HG02840 (cell line): ENCODE measurements around the gene TRIM62.

ENCODE experiments used
- ATAC-seq: cut with Tn5 transposase; IDR thresholded peaks from one replicate; pipeline ENCODE4 v1.9.1; 2021; ENCODE audit warnings: mild to moderate bottlenecking, moderate library complexity, moderate number of reproducible peaks; ENCODE audit not compliant: unreplicated experiment, low FRiP score

Gene TRIM62

DNA sequence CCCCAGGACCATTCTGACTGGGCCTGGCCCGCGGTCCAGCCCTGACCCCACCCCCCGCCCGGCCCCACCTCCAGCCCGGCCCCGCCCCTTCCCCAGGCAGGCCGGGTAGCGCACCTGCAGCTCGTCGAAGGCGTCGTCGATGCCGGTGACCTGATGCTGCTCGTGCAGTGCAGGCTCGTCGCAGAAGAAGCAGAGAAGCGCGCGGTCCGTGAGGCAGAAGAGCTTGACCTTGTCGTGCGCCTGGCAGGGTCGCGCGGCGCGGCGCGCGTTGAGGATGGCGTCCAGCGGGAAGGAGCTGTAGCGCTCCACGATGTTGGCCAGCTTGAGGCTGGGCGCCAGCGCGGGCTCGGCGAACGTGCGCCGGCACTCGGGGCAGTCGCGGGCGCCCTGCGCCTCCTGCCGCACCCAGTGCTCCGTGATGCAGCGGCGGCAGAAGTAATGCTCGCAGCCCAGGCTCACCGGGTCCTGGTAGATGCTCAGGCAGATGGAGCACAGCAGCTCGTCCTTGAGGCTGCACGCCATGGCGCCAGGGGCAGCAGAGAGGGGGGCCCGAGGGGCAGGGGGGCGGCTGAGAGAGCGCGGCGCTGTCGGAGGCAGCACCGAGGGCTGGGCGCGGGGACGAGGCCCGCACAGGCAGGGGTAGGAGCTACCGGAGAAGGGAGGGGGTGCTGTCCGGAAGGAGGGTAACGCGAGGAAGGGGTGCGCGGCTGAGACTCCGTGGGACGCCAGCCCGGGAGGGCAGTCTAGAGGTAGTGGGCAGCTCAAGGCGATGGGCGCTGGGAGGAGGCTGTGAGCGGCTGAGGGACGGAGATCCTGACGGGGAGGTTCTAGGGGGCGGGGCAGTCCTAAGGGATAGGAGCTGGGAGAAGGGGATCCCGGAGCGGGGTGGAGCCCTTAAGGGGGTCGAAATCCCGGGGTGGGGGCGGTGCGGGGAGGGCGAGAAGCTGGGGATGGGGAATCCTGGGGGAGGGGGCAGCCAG is 642 bp downstream of the TRIM62 start:
- ATAC-seq, result no peak

DNA sequence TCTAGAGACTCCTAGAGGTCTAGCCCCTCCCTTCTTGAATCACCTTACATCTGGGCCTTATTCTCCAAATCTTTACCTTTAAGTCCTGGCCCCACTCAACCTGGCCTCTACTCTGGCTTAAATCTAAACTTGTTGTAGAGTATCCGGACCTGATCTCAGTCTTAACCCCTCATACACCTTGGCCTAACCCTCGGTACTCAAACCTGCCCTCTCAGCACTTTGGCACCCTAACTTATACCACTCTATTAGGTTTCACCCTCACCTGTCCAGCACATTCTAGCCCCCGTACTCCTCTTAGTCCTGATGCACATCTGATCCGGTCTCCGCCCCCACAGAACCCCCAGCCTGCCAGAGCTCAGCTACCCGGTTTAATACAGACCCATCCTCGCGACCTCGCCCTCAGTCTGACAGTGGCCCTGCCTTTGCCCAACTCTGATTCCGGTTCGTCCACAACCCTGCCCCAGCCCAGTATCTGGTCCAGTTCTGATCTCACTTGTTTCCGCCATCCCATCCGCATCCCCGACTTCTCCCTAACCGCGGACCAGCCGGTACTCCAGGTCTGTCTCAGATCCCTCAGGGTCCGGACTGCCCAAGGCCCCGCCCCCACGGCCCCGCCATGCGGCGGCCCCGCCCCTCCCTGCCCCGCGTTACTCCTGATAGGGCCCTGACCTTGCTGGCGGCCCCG is 1.5 kb downstream of the TRIM62 start:
- peak; percentile 50 for ATAC-seq

DNA sequence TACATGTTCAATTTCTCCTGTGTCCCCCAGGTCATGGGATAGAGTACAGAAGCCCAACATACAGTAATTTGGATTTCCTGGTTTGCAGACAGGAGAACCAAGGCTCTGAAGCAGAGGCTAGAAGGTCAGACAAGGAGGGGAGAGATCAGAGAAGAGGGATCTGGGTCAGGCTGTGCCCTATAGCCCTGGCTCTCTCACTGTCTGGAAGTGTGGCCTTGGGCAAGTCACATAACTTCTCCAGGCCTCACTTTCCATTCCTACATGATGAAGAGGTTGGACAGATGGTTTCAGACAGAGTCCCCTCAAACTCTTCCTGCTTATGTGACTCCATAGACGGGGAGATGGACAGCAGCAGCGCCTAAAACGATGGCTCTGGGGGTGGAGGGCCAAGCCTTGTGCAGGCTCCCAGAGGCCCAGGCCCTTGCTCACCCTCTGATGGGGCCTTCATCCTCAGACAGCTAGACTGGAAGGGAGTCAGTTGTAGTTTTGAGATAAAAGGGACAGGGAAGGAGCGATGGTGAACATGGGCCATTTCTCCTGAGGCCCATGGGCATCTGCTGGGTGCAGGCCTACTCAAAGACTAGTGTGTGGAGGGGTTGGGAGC is 2.9 kb downstream of the TRIM62 start:
- ATAC-seq, result no peak

DNA sequence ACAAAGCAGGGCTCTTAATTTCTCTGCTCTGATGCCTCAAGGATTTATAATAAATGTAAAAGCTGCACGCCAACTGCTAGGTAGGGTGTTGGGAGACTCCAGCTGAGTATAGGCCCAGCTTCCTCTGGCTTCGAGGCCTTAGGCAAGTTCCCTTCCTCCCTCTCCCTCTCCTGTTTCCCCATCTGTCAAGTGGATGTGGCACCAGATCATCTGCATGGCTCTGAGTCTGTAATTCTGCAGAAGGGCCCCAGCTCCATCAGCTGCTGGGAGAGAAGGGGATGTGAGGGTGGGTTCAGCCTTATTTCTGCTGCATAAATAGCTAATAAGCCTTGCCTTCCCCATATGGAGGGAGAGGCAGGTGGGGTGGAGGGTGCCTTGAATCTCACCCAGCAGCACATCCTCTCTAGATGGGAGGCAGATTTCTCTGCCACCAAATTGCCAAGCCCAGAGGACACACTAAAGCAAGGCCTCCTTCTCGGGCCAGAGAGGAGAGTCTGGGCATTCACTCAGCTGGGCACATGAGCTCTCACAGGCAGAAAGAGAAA is 3.8 kb downstream of the TRIM62 start:
- ATAC-seq, result no peak

GRCh38 chr1:33176887-33177286 is 5.0 kb downstream of the TRIM62 start:
- ATAC-seq, result no peak

GRCh38 chr1:33176362-33176850 is 5.4 kb downstream of the TRIM62 start:
- no peak for ATAC-seq

- ATAC-seq, result no peak
Measured at GRCh38 chr1:33175865-33176264, 6.0 kb downstream of the TRIM62 start.

- no peak for ATAC-seq
Measured at GRCh38 chr1:33173091-33173490, 8.8 kb downstream of the TRIM62 start.

DNA sequence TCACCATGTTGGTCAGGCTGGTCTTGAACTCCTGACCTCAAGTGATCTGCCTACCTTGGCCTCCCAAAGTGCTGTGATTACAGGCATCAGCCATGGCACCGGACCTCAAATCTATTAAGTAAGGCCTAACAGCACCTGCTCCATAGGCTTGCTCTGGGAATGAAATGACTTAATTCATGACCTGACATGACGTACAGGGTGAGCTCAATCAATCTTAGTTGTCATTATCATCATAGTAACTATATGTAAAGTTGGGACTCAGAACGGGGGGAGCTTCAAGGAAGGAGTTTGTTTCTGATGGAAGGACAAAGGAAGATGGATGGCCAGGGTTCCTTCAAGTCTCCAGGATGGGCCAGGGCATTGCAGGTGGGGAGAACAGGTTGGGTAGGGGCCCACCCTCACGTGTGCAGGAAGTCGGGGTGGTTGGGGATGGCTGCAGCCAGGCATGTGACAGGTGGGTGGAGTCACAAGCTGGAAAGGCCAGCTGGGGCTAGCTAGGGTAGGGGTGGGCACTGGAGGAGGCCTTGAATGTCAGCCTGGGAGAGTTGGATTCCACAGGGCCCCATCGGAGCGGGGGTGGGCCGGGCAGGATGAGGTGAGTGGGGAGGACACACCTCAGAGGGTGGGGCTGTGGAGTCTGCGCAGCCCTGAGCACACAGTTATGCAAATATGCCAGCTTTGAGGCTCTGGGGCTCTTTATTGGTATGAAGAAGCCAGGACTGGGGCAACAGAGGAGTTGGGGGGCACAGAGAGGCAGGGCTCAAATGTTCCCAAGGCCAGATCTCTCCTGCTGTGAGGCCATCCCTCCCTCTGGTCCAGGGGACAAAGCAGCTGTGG is 9.6 kb downstream of the TRIM62 start:
- ATAC-seq, result no peak

DNA sequence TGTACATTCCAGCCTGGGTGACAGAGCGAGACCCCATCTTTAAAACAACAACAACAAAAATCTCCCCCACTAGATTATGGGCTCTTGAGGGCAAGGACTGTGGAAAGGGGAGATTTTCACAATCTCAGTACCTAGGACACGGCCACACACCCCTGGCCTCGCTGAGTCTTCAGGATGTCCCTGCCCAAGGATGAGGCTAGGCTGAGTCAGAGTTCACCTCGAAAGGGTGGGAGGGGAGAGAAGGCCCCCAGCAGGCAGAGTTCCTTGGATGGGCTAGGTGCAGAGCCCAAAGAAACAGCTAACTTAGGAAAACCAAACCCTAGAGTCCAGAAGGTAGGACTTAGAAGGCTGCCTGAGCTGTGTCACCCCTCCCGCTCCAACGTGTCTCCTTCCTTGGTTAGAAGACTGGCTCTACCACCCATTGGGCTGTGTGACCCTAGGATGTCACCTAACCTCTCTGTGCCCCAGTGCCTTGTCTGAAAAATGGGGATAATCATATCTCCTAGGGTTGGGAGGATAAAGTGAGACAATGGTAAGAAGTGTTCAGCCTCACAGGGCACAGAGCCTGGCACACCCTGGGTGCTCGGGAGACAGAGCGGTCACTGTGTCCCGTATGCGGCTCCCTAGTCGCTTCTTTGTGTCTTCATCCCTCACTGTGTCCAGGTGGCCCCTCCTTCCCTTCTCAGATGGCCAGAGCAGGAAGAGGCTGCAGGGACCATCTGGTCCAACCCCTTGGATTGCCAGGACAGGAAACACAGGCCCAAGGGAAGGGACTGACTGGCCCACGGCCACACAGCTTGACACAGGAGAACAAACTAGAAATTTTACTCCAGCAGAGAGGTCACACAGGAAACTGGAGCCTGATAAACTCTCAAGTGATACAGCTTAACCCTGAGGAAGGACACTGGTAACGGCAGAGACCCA is 11.2 kb downstream of the TRIM62 start:
- ATAC-seq, result no peak

GRCh38 chr1:33169290-33170055 is 12.4 kb downstream of the TRIM62 start:
- no peak for ATAC-seq

DNA sequence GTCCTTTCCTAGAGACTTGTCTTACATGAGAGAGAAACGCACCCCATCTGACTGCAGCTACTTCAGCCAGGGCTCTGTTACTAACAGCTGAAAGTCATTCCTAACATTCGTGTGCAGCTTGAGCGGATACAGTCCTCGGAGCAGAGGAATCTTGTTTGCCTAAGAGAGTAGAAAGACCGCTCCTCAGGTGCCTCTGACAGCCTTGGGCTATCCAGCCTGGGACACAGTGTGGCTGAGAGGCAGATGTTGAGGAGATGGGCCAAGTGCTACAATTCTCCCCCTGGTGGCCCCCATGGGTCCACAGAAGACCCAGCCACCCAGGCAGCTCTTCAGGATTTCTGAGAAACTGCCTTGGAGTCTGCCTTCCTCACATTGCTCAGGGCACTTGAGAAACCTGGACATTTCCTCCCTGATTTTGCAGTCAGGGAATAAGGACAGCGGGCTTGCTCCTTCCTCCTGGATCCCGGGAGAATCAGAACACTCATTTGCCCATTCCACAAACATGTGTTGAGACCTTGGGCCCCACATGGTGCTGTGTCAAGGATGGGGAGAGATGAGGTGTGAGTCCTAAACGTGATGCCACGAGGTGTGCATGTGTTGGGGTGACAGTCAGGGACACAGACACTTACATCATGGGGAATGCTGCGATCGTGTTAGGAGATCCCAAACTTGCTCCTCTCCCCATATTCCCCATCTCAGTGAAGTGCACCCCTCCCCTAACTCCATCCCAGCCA is 13.1 kb downstream of the TRIM62 start:
- ATAC-seq, result no peak

- no peak for ATAC-seq
Measured at GRCh38 chr1:33167650-33168447, 14.0 kb downstream of the TRIM62 start.

DNA sequence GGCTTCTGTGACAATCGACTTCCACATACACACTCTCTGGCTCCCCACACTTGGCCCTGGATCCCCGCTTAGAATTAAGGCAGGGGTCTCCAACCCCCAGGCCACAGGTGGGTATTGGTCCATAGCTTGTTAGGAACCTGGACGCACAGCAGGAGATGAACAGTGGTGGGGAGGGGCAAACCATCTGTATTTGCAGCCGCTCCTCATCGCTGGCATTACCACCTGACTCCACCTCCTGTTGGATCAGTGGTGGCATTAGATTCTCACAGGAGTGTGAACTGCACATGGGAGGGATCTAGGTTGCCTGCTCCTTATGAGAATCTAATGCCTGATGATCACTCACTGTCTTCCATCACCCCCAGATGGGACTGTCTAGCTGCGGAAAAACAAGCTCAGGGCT is 16.0 kb downstream of the TRIM62 start:
- no peak for ATAC-seq

- no peak for ATAC-seq
Measured at GRCh38 chr1:33165209-33165608, 16.6 kb downstream of the TRIM62 start.

DNA sequence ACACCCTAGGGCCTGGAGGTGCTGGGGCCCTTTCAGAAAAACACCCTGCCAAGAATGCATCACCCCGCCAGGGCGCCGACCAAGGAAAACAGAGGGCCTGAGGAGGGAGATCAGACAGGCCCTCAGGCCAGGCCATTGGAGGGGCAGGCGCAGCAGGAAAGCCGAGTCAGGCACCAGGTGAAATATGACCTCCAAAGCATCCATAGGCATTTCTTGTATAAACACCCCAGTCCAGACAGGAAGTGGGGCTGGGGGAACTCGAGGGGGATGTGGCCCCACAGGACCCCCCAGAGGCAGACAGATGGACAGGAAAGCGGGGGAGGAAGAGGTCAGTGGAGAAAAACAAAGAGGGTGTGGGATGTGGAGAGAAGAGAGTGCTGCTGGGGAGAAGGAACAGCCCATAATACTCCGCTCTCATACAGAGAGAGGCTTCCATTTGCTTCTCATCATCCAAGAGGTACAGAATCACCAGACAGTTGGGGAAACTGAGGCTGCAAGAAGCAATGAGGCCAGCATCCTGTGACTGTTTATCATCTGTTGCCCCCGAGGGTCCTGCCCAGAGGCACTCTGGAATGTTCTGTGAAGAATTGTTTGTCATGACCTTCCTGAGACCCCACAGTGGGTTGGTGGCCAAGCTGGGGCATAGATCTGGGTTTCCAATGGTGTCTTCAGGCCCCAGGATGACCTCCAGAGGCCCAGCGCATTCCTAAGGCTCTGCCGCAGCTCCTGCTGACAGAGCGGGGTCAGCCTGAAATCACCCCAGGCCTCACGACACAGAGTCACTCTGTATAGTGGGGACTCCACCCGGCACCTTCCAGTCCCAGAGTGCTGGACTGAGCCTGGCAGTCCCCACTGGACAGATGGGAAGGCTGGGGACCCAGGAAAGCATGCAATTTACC is 18.0 kb downstream of the TRIM62 start:
- ATAC-seq, result no peak
